AG09309 (cell line): Measurements from ENCODE around the gene ATG16L2.
"Not testable (repeated sequence)": the region's sequence is repeated elsewhere in the genome, so short reads cannot be mapped to it uniquely, and the experiment has no call there.

ENCODE experiments used
- DNase-seq: peaks from one replicate; pipeline ENCODE4 v3.0.0-alpha.2; 2010; ENCODE audit warnings: low read depth
- H3K4me3 ChIP-seq: 2 replicates; pipeline ENCODE4 v1.5.1; 2011; ENCODE audit warnings: mild to moderate bottlenecking, low read depth, low read length, moderate library complexity; ENCODE audit not compliant: control insufficient read depth
- TF ChIP-seq, protein P1 (sequence below): IDR thresholded peaks from 2 replicates; pipeline ENCODE4 v1.5.1; 2011; ENCODE audit warnings: mild to moderate bottlenecking, low read depth, low read length, inconsistent platforms; ENCODE audit not compliant: insufficient read depth, control insufficient read depth; ENCODE audit errors: missing control alignments

Gene ATG16L2

DNA sequence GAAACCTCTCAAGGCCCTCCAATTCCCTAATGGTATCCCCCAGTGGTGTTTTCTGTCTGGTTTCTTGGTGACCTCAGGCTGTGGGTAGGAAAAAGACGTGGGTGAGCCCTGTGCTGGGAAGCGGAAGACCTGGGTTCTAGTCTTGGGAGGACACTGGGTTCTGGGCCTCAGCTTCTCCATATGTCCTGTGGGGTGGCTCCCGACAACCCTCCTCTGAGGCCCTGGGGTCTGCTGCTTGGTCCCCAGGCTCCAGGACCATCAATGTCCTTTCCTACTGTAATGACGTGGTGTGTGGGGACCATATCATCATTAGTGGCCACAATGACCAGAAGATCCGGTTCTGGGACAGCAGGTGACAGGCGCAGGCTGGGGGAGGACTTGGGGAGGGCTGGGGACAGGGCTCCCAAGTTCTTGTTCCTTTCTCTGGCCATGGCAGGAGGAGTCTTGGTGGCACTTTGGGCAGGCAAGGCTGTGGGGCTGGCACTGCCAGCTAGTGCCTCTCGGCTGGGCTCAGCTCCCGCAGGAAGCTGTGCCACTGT is 12.8 kb downstream of the ATG16L2 start:
- no peak for DNase-seq
- TF ChIP-seq, protein P1, sequence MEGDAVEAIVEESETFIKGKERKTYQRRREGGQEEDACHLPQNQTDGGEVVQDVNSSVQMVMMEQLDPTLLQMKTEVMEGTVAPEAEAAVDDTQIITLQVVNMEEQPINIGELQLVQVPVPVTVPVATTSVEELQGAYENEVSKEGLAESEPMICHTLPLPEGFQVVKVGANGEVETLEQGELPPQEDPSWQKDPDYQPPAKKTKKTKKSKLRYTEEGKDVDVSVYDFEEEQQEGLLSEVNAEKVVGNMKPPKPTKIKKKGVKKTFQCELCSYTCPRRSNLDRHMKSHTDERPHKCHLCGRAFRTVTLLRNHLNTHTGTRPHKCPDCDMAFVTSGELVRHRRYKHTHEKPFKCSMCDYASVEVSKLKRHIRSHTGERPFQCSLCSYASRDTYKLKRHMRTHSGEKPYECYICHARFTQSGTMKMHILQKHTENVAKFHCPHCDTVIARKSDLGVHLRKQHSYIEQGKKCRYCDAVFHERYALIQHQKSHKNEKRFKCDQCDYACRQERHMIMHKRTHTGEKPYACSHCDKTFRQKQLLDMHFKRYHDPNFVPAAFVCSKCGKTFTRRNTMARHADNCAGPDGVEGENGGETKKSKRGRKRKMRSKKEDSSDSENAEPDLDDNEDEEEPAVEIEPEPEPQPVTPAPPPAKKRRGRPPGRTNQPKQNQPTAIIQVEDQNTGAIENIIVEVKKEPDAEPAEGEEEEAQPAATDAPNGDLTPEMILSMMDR: no peak
- H3K4me3 ChIP-seq: no peak overlapping the region

DNA sequence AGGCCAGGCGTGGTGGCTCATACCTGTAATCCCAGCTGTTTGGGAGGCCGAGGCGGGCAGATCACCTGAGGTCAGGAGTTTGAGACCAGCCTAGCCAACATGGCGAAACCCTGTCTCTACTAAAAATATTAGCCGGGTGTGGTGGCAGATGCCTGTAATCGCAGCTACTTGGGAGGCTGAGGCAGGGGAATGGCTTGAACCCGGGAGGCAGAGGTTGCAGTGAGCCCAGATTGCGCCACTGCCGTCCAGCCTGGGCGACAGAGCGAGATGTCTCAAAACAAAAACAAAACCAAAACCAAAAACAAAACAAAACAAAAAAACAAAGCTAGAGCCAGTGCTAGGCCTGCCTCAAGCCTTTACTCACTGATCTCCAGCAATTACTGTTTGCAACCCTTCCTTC is 13.4 kb downstream of the ATG16L2 start:
- not testable (repeated sequence) for H3K4me3 ChIP-seq, DNase-seq

DNA sequence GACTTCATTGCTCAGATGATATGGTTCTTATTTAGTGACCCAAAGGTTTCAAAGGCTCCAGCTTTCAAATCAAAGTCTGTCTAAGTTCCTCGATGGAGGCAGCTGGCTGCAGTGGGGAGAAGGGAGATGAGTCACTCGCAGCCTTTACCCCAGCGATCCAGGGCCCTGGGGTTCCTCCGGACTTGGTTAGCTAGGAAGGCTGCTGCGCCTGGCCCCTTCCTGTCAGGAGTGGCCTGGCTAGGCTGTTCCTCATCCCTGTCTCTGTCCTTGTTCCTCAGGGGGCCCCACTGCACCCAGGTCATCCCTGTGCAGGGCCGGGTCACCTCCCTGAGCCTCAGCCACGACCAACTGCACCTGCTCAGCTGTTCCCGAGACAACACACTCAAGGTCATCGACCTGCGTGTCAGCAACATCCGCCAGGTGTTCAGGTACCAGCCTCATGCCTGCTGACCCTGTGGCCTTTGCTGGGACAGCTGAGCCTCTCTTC is 13.9 kb downstream of the ATG16L2 start:
- no peak for DNase-seq
- TF ChIP-seq, protein P1: no peak

DNA sequence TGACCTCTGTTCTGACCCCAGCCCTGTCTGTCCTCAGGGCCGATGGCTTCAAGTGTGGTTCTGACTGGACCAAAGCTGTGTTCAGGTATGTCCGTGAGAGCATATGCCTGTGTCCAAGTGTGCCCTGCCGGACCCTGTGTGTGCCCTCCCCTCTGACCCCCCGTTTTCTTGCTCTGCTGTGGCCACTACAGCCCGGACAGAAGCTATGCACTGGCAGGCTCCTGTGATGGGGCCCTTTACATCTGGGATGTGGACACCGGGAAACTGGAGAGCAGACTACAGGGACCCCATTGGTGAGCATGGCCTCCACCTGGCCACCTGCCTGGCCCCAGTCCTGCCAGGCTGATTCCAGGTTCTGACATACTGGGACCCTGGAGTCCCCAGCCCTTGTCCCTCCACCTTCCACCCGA is 14.5 kb downstream of the ATG16L2 start:
- H3K4me3 ChIP-seq: no peak overlapping the region
- no peak for DNase-seq
- TF ChIP-seq, protein P1: no peak

More for the DNA sequence above, 13.9 kb downstream of the ATG16L2 start:
- no peak overlapping the region for H3K4me3 ChIP-seq

DNA sequence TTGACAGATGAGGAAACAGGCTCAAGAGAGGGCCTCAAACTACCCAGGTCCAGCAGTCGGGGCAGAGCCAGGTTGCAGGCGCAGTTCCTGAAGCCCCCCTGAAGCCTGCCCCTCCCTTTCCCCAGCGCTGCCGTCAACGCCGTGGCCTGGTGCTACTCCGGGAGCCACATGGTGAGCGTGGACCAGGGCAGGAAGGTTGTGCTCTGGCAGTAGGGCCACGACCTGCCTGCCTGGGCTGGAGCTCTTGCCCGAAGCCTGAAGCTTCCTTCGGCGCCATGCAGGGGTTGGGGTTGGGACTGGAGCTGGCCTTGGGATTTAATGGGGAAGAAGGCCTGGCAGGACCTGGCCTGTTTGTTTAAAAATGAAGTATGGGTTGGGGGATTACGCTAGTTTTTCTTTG is 15.0 kb downstream of the ATG16L2 start:
- DNase-seq: no peak
- H3K4me3 ChIP-seq: no peak overlapping the region
- TF ChIP-seq, protein P1: no peak

DNA sequence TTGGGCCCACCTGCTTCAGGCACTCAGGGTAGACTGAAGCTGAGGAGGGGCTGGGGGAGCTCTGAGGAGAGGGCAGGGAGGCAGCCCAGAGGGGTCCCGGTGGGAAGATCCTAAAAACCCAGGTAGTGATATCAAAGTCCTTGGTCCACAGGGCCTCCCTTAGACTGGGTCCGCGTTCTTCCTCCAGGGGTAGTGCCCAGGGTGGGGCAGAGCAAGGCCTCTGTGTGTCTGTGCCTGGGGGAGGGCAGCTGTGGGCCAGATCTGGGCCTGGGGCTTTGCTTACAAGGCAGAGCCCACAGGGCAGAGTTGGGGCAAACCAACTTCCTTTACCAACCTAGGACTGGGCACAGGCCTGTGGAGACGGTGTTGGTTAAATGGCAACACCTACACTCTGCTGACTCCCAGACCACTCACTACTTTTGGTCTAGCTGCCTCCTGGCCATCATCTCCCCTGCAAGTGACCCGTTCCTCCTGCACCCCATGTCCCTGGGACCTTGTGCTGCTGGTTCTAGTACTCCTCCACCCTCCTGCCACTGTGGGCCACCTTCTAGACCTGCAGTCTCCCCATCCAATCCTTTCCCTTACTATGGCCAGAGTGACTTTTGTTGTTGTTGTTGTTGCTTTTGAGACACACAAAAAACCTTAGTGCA is 15.8 kb downstream of the ATG16L2 start:
- no peak overlapping the region for H3K4me3 ChIP-seq
- TF ChIP-seq, protein P1: no peak
- no peak for DNase-seq

DNA sequence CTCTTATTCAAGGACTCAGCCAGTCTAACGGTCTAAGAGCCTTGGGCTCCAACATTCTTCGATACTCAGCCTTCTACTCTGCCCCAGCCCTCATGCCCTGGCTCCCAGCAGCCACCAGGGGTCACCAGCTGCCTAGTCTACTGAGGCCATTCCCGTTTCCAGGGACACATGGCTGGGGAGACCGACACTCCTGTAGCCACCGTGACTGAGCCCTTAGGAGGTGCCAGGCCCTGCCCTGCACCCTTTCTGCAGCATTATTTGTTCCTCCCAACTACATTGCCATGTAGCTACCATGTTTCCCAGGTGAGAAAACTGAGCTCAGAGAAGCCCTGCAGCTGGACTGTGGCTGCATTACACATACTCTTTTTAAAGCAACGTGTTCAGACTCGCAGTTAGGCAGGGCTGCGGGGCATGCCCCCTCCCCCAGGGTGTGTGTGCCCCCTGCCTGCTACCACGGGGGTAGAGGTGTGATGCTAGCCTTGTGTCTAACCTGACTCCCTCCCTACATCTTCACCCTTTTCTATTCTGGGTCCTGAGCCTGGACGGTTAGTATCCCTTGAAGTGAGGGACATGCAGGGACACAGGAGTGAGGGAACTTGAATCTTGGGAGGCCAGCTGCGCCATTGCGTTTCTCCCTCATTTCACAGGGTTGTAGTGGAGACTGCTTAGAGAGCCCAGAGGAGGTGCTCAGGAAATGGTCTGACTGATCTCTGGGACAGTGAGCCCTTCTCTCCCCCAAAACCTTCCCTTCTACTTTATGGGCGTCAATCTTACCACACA is 17.5 kb downstream of the ATG16L2 start:
- no peak for DNase-seq
- no peak overlapping the region for H3K4me3 ChIP-seq
- TF ChIP-seq, protein P1: peak; percentile 97
